ENCODE results near the gene COL25A1. TPM values are rescaled to one million over a fixed set of nuclear protein-coding genes. Genes with fewer than 3 reads are reported as not detected.

The COL25A1 gene
- total RNA-seq, 2 experiments from 2014 or later = 0.67 TPM; not detected in 1

- POLR2A ChIA-PET = no interaction called here
- no peaks in the 10 kb centered on the region for H3K9me3 Mint-ChIP-seq
- DNase-seq (no peak), ATAC-seq (ENCODE audit: low read depth) (no peak)
- no peak overlapping the region for H3K27ac Mint-ChIP-seq
- no peaks in the 10 kb centered on the region for H3K36me3 Mint-ChIP-seq
- H3K4me3 Mint-ChIP-seq = no peak overlapping the region
- peaks cover 13% of the 10 kb centered on the region for H3K27me3 Mint-ChIP-seq
- H3K4me1 Mint-ChIP-seq = no peaks in the 10 kb centered on the region
Measured at GRCh38 chr4:109216085-109216696, 86.3 kb downstream of the COL25A1 start.

- POLR2A ChIA-PET = no interaction called here
- H3K36me3 Mint-ChIP-seq = no peaks in the 10 kb centered on the region
- H3K9me3 Mint-ChIP-seq = no peaks in the 10 kb centered on the region
- DNase-seq (no peak), ATAC-seq (ENCODE audit: low read depth) (no peak)
- H3K27me3 Mint-ChIP-seq = peaks cover 13% of the 10 kb centered on the region
- no peaks in the 10 kb centered on the region for H3K4me1 Mint-ChIP-seq
- H3K27ac Mint-ChIP-seq = no peak overlapping the region
- no peak overlapping the region for H3K4me3 Mint-ChIP-seq
Measured at GRCh38 chr4:109215506-109215905, 87.0 kb downstream of the COL25A1 start.

GRCh38 chr4:109214622-109215301 is 87.7 kb downstream of the COL25A1 start:
- no peaks in the 10 kb centered on the region for H3K9me3 Mint-ChIP-seq
- no peaks in the 10 kb centered on the region for H3K4me1 Mint-ChIP-seq
- H3K27me3 Mint-ChIP-seq = peaks cover 13% of the 10 kb centered on the region
- no peak overlapping the region for H3K27ac Mint-ChIP-seq
- ATAC-seq (ENCODE audit: low read depth) (no peak), DNase-seq (no peak)
- no peak overlapping the region for H3K4me3 Mint-ChIP-seq
- POLR2A ChIA-PET = no interaction called here
- no peaks in the 10 kb centered on the region for H3K36me3 Mint-ChIP-seq

GRCh38 chr4:109213056-109213455 is 89.4 kb downstream of the COL25A1 start:
- no peaks in the 10 kb centered on the region for H3K4me1 Mint-ChIP-seq
- peaks cover 13% of the 10 kb centered on the region for H3K27me3 Mint-ChIP-seq
- ATAC-seq (ENCODE audit: low read depth) (no peak), DNase-seq (no peak)
- H3K27ac Mint-ChIP-seq = no peak overlapping the region
- POLR2A ChIA-PET = no interaction called here
- no peak overlapping the region for H3K4me3 Mint-ChIP-seq
- no peaks in the 10 kb centered on the region for H3K9me3 Mint-ChIP-seq
- H3K36me3 Mint-ChIP-seq = no peaks in the 10 kb centered on the region

- no peak for ATAC-seq (ENCODE audit: low read depth)
- Mint-ChIP-seq H3K9me3 (no peaks in the 10 kb centered on the region), H3K36me3 (no peaks in the 10 kb centered on the region), H3K27ac (no peak overlapping the region), H3K27me3 (peaks cover 13% of the 10 kb centered on the region), H3K4me1 (no peaks in the 10 kb centered on the region), H3K4me3 (no peak overlapping the region)
- POLR2A ChIA-PET = no interaction called here
- no peak for DNase-seq
Measured at GRCh38 chr4:109211671-109212070, 90.8 kb downstream of the COL25A1 start.

GRCh38 chr4:109209647-109210046 is 92.8 kb downstream of the COL25A1 start:
- Mint-ChIP-seq H3K36me3 (no peaks in the 10 kb centered on the region), H3K27me3 (peaks cover 8% of the 10 kb centered on the region), H3K4me1 (no peaks in the 10 kb centered on the region), H3K9me3 (no peaks in the 10 kb centered on the region), H3K4me3 (no peak overlapping the region), H3K27ac (no peak overlapping the region)
- ATAC-seq (ENCODE audit: low read depth) (no peak), DNase-seq (no peak)
- POLR2A ChIA-PET = interaction anchor here (0.6 kb wide), 1 partner anchor 177 kb away, joined by 6 read pairs; no protein-coding TSS in a partner anchor

- no peaks in the 10 kb centered on the region for H3K36me3 Mint-ChIP-seq
- ATAC-seq (ENCODE audit: low read depth) = no peak
- H3K27ac Mint-ChIP-seq = no peak overlapping the region
- no peak for DNase-seq
- H3K4me1 Mint-ChIP-seq = no peaks in the 10 kb centered on the region
- POLR2A ChIA-PET = no interaction called here
- no peaks in the 10 kb centered on the region for H3K9me3 Mint-ChIP-seq
- no peak overlapping the region for H3K4me3 Mint-ChIP-seq
- peaks cover 14% of the 10 kb centered on the region for H3K27me3 Mint-ChIP-seq
Measured at GRCh38 chr4:109207898-109208297, 94.6 kb downstream of the COL25A1 start.

GRCh38 chr4:109207061-109207460 is 95.4 kb downstream of the COL25A1 start:
- DNase-seq (no peak), ATAC-seq (ENCODE audit: low read depth) (no peak)
- no peaks in the 10 kb centered on the region for H3K36me3 Mint-ChIP-seq
- no peaks in the 10 kb centered on the region for H3K9me3 Mint-ChIP-seq
- POLR2A ChIA-PET = no interaction called here
- H3K27me3 Mint-ChIP-seq = peaks cover 15% of the 10 kb centered on the region
- H3K4me1 Mint-ChIP-seq = no peaks in the 10 kb centered on the region
- no peak overlapping the region for H3K4me3 Mint-ChIP-seq
- H3K27ac Mint-ChIP-seq = no peak overlapping the region

- no peaks in the 10 kb centered on the region for H3K36me3 Mint-ChIP-seq
- no peaks in the 10 kb centered on the region for H3K4me1 Mint-ChIP-seq
- POLR2A ChIA-PET = no interaction called here
- no peaks in the 10 kb centered on the region for H3K9me3 Mint-ChIP-seq
- ATAC-seq (ENCODE audit: low read depth) = no peak
- DNase-seq = no peak
- H3K27me3 Mint-ChIP-seq = peaks cover 17% of the 10 kb centered on the region
- no peak overlapping the region for H3K27ac Mint-ChIP-seq
- H3K4me3 Mint-ChIP-seq = no peak overlapping the region
Measured at GRCh38 chr4:109206620-109207019, 95.8 kb downstream of the COL25A1 start.

GRCh38 chr4:109205186-109205585 is 97.3 kb downstream of the COL25A1 start:
- Mint-ChIP-seq H3K27ac (no peak overlapping the region), H3K36me3 (no peaks in the 10 kb centered on the region), H3K4me1 (no peaks in the 10 kb centered on the region), H3K27me3 (peaks cover 22% of the 10 kb centered on the region), H3K4me3 (no peak overlapping the region), H3K9me3 (no peaks in the 10 kb centered on the region)
- ATAC-seq (ENCODE audit: low read depth) = no peak
- DNase-seq = no peak
- POLR2A ChIA-PET = no interaction called here

GRCh38 chr4:109199585-109199984 is 102.9 kb downstream of the COL25A1 start:
- DNase-seq (no peak), ATAC-seq (ENCODE audit: low read depth) (no peak)
- peaks cover 16% of the 10 kb centered on the region for H3K27me3 Mint-ChIP-seq
- H3K4me1 Mint-ChIP-seq = no peaks in the 10 kb centered on the region
- no peak overlapping the region for H3K4me3 Mint-ChIP-seq
- no peak overlapping the region for H3K27ac Mint-ChIP-seq
- no peaks in the 10 kb centered on the region for H3K36me3 Mint-ChIP-seq
- no peaks in the 10 kb centered on the region for H3K9me3 Mint-ChIP-seq
- POLR2A ChIA-PET = no interaction called here

GRCh38 chr4:109195646-109196045 is 106.8 kb downstream of the COL25A1 start:
- H3K27me3 Mint-ChIP-seq = peaks cover 6% of the 10 kb centered on the region
- H3K4me3 Mint-ChIP-seq = no peak overlapping the region
- no peaks in the 10 kb centered on the region for H3K9me3 Mint-ChIP-seq
- POLR2A ChIA-PET = no interaction called here
- no peaks in the 10 kb centered on the region for H3K4me1 Mint-ChIP-seq
- ATAC-seq (ENCODE audit: low read depth) (no peak), DNase-seq (no peak)
- H3K27ac Mint-ChIP-seq = no peak overlapping the region
- no peaks in the 10 kb centered on the region for H3K36me3 Mint-ChIP-seq

GRCh38 chr4:109191216-109191615 is 111.2 kb downstream of the COL25A1 start:
- POLR2A ChIA-PET = no interaction called here
- H3K4me1 Mint-ChIP-seq = no peaks in the 10 kb centered on the region
- no peak for DNase-seq
- H3K27ac Mint-ChIP-seq = no peak overlapping the region
- ATAC-seq (ENCODE audit: low read depth) = no peak
- H3K9me3 Mint-ChIP-seq = no peaks in the 10 kb centered on the region
- peaks cover 3% of the 10 kb centered on the region for H3K27me3 Mint-ChIP-seq
- H3K4me3 Mint-ChIP-seq = no peak overlapping the region
- H3K36me3 Mint-ChIP-seq = no peaks in the 10 kb centered on the region

GRCh38 chr4:109186458-109186945 is 116.0 kb downstream of the COL25A1 start:
- Mint-ChIP-seq H3K36me3 (no peaks in the 10 kb centered on the region), H3K4me3 (no peak overlapping the region), H3K27me3 (peaks cover 10% of the 10 kb centered on the region), H3K27ac (no peak overlapping the region), H3K4me1 (no peaks in the 10 kb centered on the region), H3K9me3 (peaks cover 2% of the 10 kb centered on the region)
- POLR2A ChIA-PET = no interaction called here
- ATAC-seq (ENCODE audit: low read depth) = no peak
- DNase-seq = no peak
